ENCODE data around the gene SP110. TPM values are rescaled to one million over a fixed set of nuclear protein-coding genes. Genes with fewer than 3 reads are reported as not detected.
A peak's percentile ranks its signal among the peaks of the same experiment; 100 is the strongest.
"Not testable (repeated sequence)": the region's sequence is repeated elsewhere in the genome, so short reads cannot be mapped to it uniquely, and the experiment has no call there.

SP110 gene
- total RNA-seq, 1 donor from 2014 or later = 40.5 TPM

DNA sequence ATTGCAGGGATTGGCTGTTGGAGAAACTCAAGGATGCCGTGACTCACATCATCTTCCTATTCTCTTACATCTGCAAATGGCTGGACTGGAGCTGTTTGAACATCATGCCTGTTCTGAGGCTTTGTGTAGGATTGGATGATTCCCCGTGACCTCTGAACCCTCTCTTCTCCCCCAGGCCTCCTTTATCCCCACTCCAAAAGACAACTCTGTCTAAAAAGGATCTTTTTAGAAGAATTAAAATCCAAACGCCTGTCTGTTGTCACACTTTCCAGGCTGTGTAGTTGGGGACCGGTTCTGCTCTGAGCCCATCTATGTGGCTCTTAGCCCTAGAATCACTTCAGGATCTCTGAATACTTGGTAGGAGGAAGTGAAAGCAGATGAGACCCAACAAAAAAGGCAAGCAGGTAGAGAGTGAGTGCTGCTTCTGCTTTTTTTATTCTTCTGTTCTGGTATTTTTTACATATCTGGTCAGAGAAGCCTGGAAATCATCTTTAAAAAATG is 6.3 kb upstream of the SP110 start:
- intact Hi-C loops (cut with DNase I) = no loop called here
- no peak for ATAC-seq
- no peak for DNase-seq (ENCODE audit: low spot score)

DNA sequence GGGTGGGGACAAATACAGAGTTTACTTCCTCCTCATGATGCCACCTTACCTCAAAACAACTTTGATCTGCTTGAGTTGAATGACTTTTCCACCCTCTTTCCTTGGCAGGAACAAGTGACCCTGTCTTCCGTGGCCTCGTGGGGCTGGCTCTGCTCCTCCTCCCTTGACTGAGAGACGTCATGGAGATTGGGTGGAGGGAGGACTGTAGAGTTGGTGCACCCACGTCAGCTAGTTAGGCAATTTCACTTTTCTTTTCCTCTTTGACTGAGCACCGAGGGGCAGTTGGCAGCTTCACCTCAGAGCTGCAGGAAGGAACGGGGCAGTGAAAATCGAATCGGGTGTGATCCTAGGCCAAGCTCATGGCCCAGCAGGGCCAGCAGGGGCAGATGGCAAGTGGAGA is 5.7 kb upstream of the SP110 start, which contains the start of gene SP140:
Gene SP140, plus strand, starts transcription at position 251 of the 400 bp plus-strand sequence. Its CDS starts 109 bp downstream, at position 360.
- intact Hi-C loops (cut with DNase I) = no loop called here
- ATAC-seq = peak; percentile 76

DNA sequence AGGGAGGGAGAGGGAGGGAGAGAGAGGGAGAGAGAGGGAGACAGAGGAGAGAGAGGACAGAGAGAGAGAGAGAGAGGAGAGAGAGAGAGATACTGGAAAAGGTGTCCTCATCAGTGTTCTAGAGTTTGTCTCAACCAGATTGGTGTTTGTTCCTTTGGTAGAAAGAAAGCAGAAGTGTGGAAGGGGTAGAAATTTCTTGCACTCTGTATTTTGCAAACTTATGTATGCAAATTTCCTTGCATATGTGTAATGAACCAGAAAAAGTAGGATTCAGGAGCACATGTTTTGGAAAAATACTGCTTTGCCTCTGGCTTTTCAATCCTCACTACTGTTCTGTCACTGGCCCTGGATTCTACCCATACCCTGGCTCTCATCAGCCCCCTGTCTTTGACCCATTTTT is 4.7 kb upstream of the SP110 start:
- DNase-seq (ENCODE audit: low spot score) (no peak), ATAC-seq (no peak)
- intact Hi-C loops (cut with DNase I) = no loop called here

More for the DNA sequence above, 5.7 kb upstream of the SP110 start, which contains the start of gene SP140:
- no peak for DNase-seq (ENCODE audit: low spot score)

DNA sequence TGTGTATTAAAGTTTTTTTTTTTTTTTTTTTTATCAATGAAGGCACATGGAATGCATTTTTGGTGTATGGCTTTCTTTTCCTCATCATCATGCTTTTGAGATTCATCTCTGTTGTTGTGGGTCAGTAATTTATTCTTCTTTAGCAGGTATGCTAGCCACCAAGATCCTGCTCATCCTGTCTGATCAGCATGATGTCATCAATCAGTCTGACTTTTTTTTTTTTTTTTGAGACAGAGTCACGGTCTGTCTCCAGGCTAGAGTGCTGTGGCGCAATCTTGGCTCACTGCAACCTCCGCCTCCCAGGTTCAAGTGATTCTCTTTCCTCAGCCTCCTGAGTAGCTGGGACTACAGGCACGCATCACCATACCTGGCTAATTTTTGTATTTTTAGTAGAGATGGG is 3.0 kb upstream of the SP110 start:
- DNase-seq (ENCODE audit: low spot score); ATAC-seq; intact Hi-C loops (cut with DNase I): not testable (repeated sequence)

DNA sequence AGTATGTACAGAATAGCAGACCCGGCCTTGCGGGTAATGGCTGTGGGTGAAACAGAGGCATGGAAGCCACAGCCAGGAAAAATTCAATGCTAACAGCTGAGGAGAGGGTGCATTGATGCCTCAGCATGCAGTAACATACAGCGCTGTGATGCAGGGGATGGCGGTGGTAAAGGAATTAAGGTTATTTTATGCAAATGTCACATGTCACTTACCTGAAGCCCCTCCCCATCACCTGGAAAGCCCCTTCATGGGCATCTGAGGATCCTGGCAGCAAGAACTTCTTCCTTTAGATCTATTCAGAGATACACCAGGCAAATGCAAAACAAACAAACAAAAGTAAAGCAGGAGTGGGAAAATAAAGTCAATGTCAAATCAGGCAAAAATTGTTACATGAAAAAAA is 1.7 kb upstream of the SP110 start:
- ATAC-seq (no peak), DNase-seq (ENCODE audit: low spot score) (no peak)
- intact Hi-C loops (cut with DNase I) = no loop called here

DNA sequence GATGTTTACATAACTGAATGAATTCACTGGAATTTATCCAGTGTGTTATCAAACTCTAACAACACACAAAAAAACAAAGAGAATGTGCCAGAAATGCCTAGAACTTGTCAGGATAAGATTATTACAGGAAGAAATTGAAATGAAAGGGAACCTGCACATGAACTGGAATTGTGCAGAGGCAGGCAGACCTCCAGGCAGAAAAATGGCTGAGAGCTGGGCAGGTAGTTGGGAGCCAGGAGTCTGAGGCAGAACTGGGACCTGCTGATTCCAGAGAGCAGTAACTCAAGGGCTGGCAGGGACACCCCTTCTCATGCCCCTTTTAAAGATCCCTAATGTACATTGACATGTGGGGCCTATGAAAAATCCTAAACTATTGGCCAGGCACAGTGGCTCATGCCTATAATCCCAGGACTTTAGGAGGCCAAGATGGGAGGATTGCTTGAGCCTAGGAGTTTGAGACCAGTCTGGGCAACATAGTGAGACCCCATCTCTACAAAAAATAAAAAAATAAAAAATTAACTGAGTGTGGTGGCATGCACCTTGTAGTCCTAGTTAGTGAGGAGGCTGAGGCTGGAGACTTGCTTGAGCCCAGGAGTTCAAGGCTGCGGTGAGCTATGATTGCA is 674 bp upstream of the SP110 start:
- intact Hi-C loops (cut with DNase I) = no loop called here
- DNase-seq (ENCODE audit: low spot score) (no peak), ATAC-seq (peak; percentile 16)

DNA sequence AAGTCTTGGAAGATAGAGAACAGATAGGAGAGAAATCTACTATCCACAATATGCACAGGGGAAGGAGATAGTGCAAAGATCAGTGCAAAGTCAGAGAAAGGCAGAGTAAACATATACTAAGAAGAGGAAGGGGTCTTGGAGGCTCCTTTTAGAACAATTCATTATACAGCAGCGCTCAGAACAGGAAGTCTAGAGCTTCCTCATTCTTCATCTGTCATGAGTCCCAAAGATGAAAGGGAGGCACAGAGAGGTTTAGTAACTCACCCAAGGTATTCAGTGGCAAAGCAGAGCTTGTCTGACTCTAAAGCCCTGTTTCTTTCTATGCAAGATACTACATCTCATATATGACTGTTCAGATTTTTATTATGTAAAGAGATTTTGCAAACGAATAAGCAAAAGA is 1.4 kb downstream of the SP110 start:
- DNase-seq (ENCODE audit: low spot score) = no peak
- ATAC-seq = peak; percentile 25
- intact Hi-C loops (cut with DNase I) = no loop called here

DNA sequence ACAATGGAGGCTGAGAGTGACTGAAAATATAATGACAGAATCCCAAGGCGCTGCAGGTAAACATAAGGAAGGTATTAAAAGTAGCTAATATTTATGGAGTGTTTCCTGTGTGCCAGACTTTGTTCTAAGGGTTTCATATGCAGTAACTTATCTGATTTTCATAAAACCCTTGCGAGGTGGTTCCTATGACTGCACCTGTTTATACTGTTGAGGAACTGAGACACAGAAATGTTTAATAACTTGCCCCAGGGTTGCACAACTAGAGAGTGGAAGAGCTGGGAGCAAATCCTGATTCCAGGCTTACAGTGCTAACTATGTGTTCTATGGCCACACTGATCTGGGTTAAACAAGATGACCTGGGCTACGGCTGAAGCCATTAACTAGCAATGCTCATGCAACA is 2.4 kb downstream of the SP110 start:
- ATAC-seq (no peak), DNase-seq (ENCODE audit: low spot score) (no peak)
- intact Hi-C loops (cut with DNase I) = no loop called here

DNA sequence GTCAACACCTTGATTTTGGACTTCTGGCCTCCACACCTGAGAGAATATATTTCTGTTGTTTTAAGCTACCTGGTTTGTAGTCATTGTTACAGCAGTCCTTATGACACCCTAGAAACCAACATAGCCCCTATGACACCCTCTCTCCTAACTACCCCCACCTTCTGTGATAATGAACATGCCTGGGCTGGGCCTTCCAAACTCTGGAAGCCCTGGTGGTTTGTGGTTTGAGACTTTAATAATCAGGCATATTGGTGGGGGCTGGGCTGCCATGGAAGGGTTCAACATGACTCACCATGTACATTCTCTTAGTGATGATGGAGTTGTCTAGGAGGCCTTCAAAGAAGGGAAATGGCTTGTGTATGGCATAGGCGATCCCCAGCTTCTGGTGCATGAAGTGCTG is 3.3 kb downstream of the SP110 start:
- ATAC-seq (no peak), DNase-seq (ENCODE audit: low spot score) (no peak)
- intact Hi-C loops (cut with DNase I) = no loop called here

DNA sequence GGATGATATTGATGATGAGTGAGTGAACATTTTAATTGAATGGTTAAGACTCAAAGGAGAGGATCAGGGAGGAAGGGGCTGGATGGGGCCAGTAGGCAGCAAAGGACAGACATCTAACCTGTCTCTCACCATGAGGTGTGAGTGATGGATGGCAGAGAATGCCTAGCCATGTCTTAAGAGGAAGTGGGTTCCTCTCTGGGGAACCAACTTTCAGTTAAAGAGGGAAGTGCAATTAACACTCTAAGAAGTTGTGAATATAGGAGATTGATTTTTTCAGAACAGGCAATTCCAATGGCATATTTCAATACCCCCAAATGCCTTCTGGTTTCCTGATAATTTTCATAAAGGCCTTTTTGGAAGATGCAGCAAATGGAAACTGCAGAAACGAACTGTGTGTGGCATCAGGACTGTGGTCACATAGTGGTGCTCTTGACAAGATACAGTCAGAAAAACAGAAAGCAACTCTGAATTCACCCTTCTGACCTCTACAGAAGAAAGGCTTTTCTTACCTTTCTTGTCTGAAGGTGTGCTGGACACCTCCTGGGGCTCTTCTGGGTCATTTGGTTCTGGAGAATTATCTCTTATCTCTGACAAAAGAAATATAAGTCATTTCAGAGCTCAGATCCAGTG is 10.2 kb downstream of the SP110 start:
- intact Hi-C loops (cut with DNase I) = no loop called here
- DNase-seq (ENCODE audit: low spot score) (no peak), ATAC-seq (no peak)

DNA sequence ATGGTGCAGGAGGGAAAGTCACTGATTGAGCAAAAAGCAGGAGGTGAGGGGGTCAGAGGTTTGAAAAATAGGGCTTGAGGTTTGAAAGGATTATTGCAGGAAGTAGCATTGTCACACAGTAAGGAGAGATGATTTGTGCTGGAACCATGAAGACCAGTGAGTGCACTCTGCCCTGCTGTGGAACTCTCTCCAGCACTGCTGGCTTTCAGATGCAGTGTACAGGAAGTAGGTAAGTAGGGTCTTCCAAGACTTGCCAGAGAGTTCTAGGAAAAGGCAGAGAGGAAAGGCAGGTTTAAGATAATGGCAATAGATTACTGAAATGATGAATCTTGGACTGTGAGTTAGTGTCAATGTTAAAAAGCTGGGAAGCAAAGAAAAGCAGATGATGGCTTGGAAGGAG is 11.2 kb downstream of the SP110 start:
- intact Hi-C loops (cut with DNase I) = no loop called here
- ATAC-seq (no peak), DNase-seq (ENCODE audit: low spot score) (no peak)

DNA sequence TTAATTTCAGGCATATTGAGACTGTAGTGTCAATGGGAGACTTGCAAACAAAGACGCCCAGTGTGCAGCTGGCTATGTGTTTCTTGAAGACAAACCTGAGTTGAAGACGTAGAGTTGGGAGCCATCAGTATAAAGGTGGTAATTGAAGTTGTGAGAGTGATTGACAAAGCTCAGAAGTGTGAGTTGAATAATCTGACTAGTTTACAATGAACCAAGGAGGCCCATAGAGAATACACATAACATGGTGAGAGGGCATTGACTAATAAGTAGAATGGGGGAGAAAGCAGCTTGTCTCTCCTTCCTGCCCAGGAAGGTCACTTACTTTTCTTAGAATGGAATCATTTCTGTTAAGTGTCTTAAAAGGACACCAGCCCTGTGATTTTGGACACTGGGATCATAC is 14.1 kb downstream of the SP110 start:
- intact Hi-C loops (cut with DNase I) = no loop called here
- ATAC-seq (no peak), DNase-seq (ENCODE audit: low spot score) (no peak)

DNA sequence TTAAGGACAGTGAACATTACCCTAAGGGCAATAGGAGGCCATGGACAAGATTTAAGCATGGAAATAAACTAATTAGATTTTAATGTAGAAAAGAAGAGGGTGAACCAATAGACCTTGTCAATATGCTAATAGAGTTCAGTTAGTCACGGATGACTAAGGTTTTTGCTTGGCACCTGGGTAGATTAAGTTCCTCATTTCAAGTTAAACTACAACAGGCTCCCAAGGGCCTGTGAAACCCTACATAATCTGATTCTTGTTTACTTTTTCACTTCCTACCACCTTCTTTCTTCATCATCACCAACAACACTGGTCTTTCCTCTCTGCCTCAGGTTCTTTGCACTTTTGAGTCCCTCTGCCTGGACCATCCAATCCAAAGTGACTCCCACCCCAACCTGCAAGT is 14.8 kb downstream of the SP110 start:
- DNase-seq (ENCODE audit: low spot score) (no peak), ATAC-seq (no peak)
- intact Hi-C loops (cut with DNase I) = no loop called here

DNA sequence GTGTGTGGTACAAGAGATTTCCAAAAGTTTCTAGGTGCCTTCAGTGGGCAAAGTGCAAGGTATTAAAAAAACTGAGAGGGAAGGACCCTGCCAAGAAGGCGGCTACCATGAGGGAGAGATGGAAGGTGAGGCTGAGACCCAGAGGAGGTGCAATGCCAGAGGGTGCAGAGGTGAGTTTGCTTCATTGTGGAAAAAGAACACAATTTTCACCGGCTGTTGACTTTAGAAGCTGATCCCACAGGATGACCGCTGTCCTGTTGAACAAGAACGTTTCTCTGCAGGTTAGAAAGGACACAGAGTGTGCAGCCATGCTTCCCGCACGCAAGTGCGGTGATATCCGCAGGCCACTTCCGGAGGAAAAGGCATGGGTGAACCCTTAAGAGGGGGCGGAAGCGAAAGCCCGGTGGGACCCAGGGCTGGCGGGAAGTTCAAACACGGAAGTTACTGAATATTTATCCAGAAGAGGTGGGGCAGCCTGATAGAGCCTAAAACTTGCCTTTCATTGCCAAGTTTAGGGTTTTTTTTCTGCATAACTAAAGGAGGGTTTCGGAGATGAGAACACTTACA is 16.6 kb downstream of the SP110 start:
- ATAC-seq (no peak), DNase-seq (ENCODE audit: low spot score) (no peak)
- intact Hi-C loops (cut with DNase I) = no loop called here

DNA sequence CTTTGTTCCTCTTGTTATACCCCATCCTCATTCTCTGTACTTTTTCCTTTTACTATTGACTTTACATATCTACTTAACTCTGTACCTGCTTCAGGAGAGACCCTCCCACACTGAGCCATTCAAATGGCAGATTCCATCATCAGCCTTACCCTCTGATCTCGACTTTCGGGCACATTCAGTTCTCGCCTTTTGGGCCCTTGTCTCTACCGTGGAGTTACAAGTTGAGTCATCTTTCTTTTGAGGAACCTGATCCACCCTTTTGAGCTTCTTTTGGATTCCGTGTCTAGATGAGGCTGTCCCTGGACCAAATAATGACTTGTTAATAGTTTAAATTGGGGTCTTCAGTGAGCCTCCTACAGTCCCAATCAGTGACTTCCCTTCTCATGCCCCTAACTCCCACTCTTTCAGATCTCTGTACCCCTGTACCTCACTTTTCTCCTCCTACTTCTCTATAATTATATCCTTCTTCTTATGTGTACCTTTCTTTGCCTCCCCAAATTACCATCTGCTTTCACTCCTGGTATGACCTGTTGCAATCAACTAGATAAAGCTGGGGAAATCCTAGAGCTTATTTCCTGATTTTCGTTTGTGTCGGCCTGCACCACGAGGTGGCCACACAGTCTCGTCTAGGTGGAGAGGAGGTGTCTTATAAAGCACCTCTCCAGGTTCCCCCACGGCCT is 17.2 kb downstream of the SP110 start:
- no peak for DNase-seq (ENCODE audit: low spot score)
- no peak for ATAC-seq
- intact Hi-C loops (cut with DNase I) = no loop called here

DNA sequence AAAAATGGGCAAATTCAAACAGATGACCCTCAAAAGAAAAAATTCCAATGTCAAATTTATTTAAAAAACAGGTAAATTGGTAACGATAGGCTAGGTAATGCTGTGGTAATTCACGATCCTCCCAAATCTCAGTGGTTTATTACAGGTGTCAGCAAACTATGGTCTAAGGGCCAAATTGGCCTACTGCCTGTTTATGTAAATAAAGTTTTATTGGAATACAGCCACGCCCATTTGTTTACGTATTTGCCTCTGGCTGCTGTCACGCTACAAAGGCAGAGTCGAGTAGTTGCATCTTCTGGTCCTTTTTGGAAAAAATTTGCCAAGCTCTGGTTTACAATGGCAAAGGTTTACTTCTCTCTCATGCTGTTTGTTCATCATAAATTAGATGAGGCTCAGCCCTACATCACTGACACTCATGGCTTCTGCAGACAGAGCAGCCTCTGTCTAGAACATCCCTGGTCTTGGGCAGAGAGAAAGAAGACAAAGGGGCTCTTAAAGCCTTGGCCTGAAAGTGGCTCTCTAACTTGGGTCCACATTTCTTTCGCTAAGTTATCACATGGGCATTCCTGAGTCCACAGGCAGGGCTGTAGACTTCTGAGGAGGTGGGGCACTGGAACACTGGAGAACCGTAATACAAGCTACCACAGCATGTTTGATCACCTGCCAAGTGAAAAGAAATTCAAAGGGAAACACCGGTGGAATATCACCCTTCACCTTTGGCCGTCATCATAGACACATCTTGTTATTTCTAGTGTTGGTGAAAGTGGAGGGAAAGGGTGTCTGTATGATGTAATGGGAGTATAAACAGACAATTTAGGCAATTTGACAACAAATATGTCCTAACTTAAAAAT is 34.8 kb downstream of the SP110 start:
- DNase-seq (ENCODE audit: low spot score) (no peak), ATAC-seq (peak; percentile 83)
- intact Hi-C loops (cut with DNase I) = no loop called here

DNA sequence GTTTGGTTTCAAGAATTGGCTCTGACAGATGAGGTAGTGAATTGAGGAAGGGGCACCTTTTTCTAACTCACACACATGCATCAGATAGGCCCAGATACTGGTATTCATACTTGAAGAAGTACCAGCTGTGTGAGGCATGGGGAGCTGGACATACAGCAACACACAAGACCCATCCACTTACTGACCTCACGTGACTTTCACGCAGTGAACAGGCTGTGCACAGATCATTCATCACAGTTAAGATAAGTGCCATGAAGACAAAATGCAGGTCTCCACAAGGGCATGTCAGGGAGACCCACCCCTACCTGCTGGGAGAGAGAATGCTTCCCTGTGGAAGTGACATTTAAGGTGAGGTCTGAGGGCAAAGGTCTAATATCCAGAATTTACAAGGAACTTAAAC is 38.6 kb downstream of the SP110 start:
- no peak for ATAC-seq
- intact Hi-C loops (cut with DNase I) = no loop called here
- no peak for DNase-seq (ENCODE audit: low spot score)

DNA sequence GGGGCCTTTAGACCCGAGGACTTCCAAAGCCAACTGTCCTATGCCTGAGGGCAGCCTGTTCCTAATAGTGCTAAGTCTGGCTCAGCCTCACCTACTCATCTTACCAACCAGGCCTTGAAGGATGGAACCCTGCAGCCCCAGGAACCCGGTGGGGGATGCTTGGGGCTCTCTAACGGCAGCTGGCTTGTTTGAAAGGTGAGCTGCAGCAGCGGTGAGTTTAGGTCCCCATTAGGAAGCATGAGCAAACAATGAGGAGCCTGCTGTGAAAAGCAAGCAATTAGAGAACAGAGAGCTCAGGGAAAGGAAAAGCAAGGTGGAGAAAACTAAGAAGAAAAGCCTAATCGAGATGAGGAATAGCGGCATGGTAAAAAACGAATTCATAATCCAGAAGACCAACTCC is 39.9 kb downstream of the SP110 start:
- intact Hi-C loops (cut with DNase I) = no loop called here
- no peak for ATAC-seq
- no peak for DNase-seq (ENCODE audit: low spot score)

All from sciatic nerve (tissue), 2 donors.